ENCODE measurements around the gene TUT1.
A peak's percentile ranks its signal among the peaks of the same experiment; 100 is the strongest.
"Not testable (repeated sequence)": the region's sequence is repeated elsewhere in the genome, so short reads cannot be mapped to it uniquely, and the experiment has no call there.

TUT1 gene

DNA sequence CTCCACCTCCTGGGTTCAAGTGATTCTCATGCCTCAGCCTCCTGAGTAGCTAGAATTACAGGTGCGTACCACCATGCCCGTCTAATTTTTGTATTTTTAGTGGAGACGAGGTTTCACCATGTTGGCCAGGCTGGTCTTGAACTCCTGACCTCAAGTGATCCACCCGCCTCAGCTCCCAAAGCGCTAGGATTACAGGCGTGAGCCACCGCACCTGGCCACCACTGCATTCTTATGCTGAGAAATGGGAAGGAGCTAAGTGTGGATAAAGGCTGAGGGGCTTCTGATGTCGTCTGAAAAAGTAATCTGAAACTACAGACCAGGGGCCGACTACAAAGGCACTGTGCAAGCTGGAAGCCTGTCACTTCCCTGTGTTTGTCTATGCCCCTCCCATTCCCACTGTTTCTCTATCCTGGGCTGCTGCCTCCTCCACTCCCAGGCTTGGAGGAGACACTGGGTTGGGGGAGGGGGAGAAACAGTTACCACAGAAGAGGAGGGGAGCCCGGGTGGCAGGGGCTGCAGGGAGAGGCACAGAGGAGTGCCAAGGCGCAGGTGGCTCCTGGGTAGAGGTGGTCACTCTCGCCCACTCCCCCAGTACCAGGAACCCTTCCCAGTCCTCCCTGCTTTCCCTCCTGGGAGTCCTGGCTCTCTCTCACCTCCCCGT lies 13.3 kb upstream of the TUT1 start:
- DNase-seq (ENCODE audit: low read depth in 1 of 2, low spot score in 1 of 2): no peak

DNA sequence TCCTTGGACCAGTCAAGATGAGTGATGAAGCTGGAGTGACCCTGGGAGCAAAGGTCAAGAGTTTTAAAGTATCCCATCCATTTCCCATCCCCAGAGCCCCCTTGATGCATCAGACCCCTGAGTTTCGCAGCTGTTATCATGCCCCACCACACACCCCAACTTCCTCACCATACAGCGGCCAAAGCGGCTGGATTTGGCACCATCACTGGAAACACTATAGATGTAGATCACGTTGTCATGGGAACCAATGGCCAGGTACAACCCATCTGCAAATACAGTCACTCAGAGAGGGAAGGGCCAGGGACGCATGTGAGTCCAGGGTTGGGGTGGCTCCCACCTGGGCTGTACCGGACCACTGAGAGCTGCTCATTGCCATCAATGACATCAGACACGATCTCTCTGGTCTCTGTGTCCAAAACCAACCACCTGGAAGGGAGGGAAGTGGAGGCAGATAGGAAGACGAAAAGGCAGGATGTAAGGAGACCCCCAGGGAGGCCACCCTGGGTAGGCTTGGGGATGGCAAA lies 12.5 kb upstream of the TUT1 start:
- no peak for DNase-seq (ENCODE audit: low read depth in 1 of 2, low spot score in 1 of 2)

DNA sequence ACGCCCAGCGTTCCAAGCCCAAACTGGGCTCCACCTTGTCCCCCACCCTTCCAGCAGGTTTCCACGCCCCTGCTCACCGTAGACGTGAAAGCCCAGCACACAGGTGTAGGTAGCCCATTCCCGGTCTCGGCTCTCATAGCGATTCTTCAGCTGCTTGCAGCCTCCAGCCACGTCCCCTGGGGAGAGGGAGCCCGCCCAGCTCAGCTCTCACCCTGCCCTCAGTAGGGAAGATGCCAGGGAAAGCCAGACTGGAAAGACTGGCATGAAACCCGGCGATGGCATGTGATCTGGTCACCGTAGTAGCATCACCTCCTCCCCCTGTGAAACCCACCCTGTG lies 11.7 kb upstream of the TUT1 start:
- DNase-seq (ENCODE audit: low read depth in 1 of 2, low spot score in 1 of 2): no peak

DNA sequence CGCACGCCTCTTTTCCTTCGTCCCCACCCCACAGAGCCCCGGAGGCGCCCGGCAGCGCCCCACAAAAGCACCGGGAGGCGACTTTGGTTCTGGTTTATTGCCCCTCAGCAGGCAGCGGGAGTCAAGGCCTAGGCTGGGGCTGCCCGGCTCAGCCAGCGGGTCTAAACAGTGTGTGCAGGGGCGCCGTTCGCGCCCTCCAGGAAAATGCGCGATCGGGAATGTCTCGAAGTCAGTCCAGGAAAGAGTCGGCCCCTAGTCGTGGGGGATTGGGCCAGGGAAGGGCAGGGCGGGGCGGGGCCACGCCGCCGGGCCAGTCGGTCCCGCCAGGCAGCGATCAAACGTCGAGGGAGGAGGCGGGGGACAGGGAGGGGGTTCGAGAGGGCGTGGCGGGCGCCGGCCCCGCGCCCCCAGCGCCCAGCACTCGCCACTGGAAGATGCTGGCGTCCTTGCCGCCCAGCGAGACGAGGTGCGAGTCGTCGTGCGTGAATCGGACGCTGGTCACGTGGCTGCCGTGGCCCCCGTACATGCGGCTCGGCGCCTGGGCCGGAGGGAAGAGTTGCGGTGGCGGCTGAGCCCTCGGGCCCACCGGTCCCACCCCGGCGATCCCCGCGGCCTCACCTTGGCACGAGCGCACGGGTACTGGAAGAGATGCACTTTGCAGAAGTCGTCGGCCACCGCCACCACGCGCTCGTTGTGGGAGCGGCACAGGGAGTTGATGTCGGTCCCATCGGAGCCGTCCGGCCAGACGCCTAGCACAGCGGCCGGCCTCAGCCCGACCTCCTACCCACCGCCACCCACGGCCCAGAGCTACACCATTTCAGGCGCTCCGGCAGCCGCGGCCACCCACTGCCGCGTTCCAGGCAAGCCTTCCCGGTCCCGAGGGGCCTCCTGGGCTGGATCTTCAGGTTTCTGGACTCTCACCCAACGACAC lies 11.1 kb upstream of the TUT1 start:
- DNase-seq (ENCODE audit: low read depth in 1 of 2, low spot score in 1 of 2): no peak

DNA sequence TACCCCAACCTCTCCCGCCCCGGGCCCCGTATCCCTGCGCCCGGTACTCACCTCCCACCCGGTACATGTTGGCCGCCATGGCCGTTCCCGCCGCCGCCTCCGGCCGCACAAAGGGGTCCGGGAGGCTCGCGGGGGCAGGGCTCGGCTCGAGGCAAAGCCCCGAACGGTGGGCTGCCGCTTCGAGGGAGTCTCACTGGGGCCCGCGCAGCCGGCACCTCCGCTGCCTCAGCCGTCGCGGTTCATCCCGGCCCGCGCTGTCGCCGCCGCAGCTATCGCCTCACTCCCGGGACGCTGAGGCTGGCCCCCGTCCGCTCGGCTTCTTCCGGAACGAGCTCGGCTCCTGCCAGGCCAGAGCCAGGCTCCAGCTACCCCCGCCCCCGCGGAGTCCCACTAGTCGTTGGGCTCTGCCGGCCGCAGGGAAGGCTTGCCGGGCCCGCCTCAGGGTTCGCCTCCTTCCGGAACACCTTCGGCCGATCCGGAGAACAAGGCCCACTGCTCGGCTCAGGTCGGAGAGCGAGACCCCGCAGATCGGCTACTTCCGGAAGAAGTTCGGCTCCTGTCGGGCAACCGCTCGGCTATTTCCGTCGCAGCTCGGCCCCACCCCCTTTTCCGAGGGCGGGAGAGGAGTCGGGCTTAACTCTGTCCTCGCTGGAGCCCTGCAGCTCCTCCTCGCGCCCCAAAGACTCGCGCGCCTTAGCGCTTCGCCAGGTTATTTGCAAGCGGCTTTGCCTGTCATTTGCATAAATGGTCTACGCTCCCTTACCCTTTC lies 10.2 kb upstream of the TUT1 start, which contains the start of gene MTA2:
MTA2 (minus strand) TSS at position 494 of the 769 bp plus-strand sequence; CDS start at position 79, 415 bp downstream.
- peak; percentile 99 for DNase-seq (ENCODE audit: low read depth in 1 of 2, low spot score in 1 of 2)

DNA sequence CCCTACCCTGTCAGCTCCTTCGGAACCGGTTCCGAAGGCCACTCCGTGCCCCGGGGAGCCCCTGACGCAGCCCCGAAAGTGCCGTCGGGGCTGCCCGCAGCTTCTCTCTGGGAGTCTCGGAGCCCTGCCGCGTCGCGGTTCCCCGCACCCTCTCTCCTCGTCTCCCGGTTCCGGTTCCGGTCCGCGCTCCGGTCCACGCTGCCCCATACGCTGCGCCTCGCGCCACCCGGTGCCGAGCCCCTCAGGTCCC lies 9.7 kb upstream of the TUT1 start:
- peak; percentile 36 to 41 for DNase-seq (ENCODE audit: low read depth in 1 of 2, low spot score in 1 of 2)

GRCh38 chr11:62600367-62601121 lies 9.2 kb upstream of the TUT1 start:
- no peak for DNase-seq (ENCODE audit: low read depth in 1 of 2, low spot score in 1 of 2)

DNA sequence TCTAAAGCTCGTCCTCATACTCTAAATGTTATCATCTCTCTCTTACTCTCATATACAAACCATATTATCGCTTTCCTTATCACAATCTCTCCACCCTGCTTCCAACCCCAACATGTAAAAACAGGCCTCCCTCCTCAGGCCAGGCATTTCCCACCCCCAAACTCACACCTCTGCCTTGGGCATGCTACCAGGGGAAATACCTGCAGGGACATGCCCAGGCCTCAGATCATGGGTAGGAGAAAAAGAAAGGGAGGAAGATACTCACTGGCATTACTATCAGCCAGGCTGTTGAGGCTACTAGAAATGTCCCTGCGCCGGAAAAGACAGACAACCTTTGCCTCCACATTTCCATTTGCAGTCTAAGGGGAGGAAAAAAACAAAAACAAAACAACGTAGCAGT lies 8.6 kb upstream of the TUT1 start:
- no peak for DNase-seq (ENCODE audit: low read depth in 1 of 2, low spot score in 1 of 2)

DNA sequence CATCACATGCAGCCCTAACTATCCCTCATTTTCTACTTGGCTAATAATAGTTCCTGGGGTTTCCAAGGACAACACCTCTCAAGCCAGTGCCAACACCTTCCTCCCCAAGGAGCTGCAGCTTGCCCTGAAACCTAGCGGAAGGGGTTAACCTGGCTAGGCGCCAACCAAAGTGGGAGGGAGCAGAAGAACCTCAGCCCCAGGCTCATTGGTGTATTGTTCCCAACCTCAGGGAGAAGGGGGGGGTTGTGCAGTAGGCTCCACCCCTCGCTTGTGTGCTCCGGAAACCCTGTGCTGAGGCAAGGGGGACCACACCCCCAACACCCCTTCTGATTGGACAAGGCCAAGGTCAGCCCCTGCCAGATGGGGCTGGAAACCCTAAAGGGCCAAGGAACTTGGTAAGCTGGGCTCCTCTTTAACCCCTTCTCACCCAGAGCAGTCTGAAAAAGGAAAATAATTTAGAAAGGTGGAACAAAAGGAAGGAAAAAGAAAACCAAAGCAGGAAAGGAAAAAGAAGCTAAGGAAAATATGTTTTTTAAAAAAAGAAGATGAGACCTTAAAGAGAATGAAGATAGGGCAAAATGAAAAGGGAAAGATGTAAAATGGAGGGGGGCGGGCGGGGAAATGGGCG lies 7.9 kb upstream of the TUT1 start:
- DNase-seq (ENCODE audit: low read depth in 1 of 2, low spot score in 1 of 2): peak; percentile 78 to 94

GRCh38 chr11:62595124-62595523 lies 3.8 kb upstream of the TUT1 start:
- DNase-seq (ENCODE audit: low read depth in 1 of 2, low spot score in 1 of 2): no peak

DNA sequence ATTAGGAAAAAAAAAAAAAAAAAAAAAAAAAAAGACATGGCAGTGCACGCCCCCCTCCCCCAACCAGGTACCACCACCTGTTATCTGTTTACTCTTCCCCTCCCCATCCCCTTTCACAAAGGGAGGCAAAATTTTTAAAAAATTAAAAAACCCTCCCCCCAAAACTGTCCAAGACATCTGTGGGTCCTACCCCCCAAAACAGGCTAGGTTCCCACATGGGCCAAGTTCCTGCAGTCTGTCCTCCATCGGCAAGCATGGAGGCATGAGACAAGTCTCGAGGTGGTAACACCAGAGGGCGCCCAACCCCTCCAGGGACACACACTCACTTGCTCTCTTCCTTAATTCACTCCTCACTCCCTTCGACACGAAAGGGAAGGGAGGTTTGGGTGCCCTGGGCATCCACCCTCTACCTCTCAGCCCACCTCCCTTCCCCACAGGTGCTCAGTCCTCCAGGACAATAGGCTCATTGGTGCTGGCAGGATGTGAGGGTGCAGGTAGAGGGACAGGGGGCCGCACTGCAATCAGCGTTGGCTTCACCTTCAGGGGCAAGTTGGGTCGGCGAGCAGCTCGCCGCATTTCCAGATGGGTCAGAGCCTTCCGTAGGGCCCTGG lies 2.2 kb upstream of the TUT1 start:
- DNase-seq (ENCODE audit: low read depth in 1 of 2, low spot score in 1 of 2): peak; percentile 39 to 64

DNA sequence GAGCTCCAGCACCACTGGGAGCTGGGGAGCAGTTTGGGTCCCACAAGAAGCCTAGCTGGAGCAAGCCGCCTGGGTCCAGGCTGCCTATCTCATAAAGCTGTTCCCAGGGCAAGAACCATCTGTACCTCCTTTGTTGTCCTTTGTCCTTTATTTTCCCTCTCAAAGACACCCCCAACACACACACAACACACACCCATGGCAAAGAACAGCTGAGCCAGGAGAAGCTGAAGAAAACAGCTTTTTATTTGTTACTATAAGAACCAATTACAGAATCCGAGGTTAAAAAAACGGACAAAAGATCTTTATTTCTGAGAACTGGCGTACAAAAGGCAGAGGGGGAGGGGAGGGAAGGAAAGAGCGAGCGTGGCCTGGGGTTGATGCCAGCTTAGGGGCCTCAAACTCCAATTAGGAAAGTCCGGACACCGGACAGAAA lies 1.7 kb upstream of the TUT1 start:
- no peak for DNase-seq (ENCODE audit: low read depth in 1 of 2, low spot score in 1 of 2)

DNA sequence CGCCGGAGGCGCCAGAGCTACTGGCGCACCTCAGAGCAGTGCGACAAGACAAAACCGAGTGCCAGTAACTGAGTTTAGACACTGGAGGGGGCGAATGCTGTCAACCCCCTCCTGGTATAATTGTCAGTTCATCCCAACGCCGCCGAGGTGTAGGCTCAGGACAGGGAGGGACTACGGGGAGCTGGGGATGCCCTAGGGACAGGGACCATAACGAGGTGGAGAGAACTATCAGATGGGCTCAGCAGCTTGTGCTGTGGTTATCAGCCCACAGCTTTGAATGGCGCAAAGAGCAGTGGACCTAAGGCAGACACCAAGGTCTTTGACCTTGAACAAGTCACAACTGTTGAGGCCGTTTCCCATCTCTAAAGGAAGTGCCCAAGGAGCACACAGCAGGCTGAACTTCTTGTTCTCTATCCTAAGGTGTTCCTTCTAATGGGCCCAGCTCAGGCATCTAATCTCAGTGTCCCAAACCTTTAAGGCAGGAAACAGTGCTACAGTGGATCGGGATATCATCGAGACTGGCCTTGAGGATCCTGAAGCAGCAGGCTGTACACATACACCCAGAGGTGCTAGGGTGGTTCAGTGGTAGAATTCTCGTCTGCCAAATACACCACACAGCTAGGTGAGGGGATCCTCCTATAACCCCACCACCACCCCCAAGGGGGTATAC lies 958 bp upstream of the TUT1 start:
- no peak for DNase-seq (ENCODE audit: low read depth in 1 of 2, low spot score in 1 of 2)

- DNase-seq (ENCODE audit: low read depth in 1 of 2, low spot score in 1 of 2): no peak
Observed at GRCh38 chr11:62588966-62589637, 2.2 kb downstream of the TUT1 start.

- not testable (repeated sequence) for DNase-seq (ENCODE audit: low read depth in 1 of 2, low spot score in 1 of 2)
Observed at GRCh38 chr11:62585356-62585755, 6.0 kb downstream of the TUT1 start.

- not testable (repeated sequence) for DNase-seq (ENCODE audit: low read depth in 1 of 2, low spot score in 1 of 2)
Observed at GRCh38 chr11:62581735-62582134, 9.6 kb downstream of the TUT1 start.

DNA sequence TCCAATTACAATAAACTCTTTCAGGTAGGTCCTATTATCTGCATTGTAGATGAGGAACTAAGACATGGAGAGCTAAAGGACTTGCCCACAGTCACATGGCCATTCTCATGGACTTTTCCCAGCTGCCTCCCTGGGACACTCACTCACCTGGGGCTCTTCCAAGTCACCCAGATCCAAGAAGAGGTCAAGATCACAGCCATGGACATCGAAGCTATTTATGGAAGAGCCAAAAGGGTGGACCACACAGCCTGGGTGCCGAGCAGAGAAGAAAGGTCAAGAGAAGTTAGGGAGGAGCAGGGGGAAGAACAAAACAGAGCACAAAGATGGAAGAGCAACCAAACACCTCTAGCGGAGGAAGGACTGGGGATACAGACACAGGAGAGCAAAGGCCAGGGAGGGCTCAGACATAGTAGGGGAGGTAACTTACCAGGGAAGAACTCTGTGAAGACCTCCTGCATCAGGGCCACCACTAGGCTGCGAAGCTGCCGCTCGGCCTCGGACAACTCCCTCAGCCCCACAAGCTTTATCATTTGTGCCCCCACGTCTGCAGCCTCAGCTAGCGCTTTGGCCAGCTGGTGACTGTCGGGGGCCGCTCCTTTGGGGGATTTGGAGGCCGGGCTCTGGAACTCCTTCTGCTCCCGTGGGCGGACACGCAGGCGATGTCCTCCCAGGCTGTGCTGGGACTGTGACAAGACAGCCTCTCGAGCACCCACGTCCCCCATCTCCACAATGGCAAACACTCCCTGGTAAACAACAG lies 10.2 kb downstream of the TUT1 start:
- DNase-seq (ENCODE audit: low read depth in 1 of 2, low spot score in 1 of 2): no peak

DNA sequence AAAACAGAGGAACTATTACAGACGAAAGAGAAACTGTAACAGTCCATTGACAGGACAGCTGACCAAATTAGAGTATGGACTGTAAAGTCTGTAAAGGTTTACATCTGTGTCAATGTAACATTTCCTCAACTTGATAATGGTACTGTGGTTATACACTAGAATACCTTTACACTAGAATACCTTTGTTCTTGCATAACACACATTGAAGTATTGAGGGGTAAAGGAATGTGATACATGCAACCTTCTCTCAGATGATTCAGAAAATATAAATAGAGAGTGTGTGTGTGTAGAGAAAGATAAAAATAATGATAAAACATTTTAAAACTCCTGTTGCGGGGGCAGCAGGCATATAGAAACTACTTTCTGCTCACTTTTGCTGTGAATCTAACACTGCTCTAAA lies 12.1 kb downstream of the TUT1 start:
- DNase-seq (ENCODE audit: low read depth in 1 of 2, low spot score in 1 of 2): no peak
